PC-3 (cell line): ENCODE results near the gene STXBP6.

ENCODE experiments used
- CTCF ChIP-seq: fragments of 300-600 bp; sonication (generic); conservative IDR thresholded peaks from 2 replicates; pipeline ENCODE4 v1.5.1; 2017; ENCODE audit warnings: antibody characterized with exemption, low read depth, mild to moderate bottlenecking, low read length
- EZH2 ChIP-seq: fragments of 300-600 bp; sonication (generic); IDR thresholded peaks from one replicate; pipeline ENCODE4 v1.6.1; 2017; ENCODE audit warnings: antibody characterized with exemption, mild to moderate bottlenecking, low read length; ENCODE audit not compliant: unreplicated experiment
- EZH2phosphoT487 ChIP-seq: fragments of 300-600 bp; sonication (generic); IDR thresholded peaks from 2 replicates; pipeline ENCODE4 v1.6.1; 2018; ENCODE audit warnings: mild to moderate bottlenecking, antibody characterized with exemption, low read length, borderline replicate concordance

DNA sequence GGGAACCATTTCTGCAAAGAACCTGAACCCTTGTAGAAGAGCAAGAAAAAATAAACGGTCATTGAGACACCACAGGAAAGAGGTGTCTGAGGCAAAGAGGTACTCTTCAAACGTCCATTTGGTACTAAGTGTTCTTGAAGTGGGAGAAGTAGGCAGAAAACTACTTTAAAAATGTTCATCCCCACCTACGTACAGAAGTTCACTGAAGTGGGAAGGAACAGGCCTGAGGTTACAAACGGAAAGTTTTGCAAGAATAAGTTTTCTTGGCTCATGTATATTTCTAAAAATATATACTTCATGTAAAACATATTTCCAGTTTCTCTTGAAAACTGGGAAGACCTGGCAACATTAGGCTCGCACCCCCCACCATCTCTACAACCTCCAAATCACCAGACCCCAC, 61.2 kb downstream of the STXBP6 start:
- no peak for TF ChIP-seq CTCF
- no peak for TF ChIP-seq EZH2phosphoT487
- TF ChIP-seq EZH2 = no peak
